Activated T-cell treated with anti-CD3 and anti-CD28 coated beads for 4 hours (primary cell): ENCODE measurements around the gene DENND4B.

Experiments
- DNase-seq: peaks from one replicate; pipeline ENCODE4 v3.0.0-alpha.2; 2020

The DENND4B gene

DNA sequence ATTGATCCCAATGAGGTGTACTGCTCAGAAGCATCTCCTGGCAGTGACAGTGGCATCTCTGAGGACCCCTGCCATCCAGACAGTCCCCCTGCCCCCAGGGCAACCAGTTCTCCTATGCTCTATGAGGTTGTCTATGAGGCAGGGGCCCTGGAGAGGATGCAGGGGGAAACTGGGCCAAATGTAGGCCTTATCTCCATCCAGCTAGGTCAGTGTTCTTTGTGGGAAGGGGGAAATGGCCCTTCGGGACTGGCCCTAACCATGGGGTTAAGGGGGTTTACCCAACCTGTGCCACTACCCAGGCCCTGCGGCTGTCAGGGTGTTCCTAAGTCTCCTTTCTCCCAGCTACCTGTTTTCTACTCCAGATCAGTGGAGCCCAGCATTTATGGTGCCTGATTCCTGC is 22.5 kb upstream of the DENND4B start:
- DNase-seq, result no peak

DNA sequence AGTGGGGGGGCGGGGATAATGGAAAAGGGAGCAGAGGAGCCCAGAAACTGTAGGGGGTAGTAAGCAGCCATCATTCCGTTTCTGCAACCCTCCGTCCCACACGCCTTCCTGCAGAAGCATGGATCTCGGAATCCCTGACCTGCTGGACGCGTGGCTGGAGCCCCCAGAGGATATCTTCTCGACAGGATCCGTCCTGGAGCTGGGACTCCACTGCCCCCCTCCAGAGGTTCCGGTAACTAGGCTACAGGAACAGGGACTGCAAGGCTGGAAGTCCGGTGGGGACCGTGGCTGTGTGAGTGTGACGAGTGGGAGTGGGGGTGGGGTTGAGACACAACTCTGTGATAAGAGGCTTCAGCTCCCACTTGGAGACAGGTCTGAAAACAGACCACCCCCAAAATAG is 21.9 kb upstream of the DENND4B start:
- no peak for DNase-seq

DNA sequence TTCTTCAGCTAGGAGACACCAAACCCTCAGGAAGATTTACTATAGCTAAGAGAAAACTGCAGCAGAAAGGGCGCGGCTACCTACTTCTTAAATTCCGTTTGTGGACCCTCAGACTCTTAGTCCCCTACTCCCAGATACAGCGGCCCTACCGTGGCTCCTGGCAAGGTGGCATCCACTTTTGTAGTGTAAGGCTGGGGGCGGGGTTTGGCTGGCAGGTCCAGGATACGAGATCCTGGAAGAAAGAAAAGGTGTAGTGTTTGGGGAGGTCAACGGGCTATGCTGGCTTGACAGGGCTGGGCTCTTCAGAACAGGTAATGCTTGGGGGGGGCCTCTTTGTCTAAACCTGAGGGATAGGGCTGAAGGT is 21.5 kb upstream of the DENND4B start:
- no peak for DNase-seq

DNA sequence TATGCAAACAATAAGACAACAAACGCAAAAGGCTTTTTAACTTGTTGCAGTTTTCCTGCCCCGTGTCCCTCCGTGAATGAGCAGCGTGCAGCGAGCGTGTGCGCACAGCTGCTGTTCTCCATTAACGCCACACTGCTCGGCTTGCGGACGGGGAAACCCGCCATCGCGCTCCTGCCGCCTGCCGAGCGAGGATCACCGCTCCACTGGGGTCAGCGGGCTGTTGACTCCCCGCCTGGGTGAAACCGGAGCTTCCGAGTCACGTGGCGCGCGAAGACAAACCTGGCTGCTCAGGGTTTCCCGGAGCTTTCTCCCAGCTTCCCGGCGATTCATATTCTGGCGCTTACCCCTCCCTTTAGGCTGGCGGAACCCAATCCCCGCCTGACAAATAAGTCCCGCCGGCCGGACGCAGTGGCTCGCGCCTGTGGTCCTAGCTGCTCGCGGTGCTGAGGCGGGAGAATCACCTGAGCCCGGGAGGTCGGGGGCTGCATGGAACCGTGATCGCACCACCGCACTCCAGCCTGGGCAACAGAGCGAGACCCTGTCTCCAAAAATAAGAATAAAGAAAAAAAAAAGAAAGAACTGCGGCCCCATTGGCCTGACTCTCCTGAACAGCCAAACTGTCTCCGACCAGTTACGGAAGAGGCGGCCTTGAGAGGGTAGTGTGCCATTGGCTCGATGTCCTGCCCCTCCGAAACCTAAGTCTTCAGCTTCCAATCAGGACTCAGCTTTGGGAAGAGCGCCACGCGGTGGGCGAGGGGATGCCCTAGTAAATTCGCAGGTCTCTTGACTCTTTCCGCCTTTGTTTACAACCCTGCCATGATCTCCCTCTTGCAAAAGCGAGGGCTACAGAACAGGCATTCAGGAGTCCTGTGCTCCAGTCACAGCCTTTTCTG is 20.8 kb upstream of the DENND4B start, which contains the start of gene CREB3L4:
Gene CREB3L4 (plus strand): TSS at position 796 of the 893 bp plus-strand sequence. CDS start 624 bp downstream, outside the sequence.
- peak; percentile 64 for DNase-seq

DNA sequence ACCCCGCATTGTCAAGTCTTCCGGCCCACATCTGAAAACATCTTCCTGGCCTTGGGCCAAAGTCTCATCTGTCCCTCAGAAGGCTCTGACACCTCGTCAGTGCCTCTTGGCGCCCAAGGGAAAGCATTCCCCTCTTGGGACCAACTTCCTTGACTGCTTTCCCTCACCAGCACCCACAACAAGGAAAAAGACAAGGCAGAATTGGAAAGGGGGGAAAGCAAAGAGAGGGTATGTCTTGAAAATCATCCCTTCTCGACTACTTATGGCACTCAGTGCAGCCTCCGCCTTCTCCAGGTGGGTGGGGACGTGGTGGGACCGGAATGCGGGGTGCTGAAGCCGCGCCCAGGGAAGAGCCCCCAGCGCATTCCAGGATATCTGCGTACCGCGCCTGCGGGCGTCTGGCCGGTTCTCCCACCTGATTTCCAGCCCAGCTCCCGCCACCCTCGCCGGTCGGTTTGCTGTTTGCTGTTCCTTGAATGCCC is 17.4 kb upstream of the DENND4B start:
- DNase-seq, result no peak

DNA sequence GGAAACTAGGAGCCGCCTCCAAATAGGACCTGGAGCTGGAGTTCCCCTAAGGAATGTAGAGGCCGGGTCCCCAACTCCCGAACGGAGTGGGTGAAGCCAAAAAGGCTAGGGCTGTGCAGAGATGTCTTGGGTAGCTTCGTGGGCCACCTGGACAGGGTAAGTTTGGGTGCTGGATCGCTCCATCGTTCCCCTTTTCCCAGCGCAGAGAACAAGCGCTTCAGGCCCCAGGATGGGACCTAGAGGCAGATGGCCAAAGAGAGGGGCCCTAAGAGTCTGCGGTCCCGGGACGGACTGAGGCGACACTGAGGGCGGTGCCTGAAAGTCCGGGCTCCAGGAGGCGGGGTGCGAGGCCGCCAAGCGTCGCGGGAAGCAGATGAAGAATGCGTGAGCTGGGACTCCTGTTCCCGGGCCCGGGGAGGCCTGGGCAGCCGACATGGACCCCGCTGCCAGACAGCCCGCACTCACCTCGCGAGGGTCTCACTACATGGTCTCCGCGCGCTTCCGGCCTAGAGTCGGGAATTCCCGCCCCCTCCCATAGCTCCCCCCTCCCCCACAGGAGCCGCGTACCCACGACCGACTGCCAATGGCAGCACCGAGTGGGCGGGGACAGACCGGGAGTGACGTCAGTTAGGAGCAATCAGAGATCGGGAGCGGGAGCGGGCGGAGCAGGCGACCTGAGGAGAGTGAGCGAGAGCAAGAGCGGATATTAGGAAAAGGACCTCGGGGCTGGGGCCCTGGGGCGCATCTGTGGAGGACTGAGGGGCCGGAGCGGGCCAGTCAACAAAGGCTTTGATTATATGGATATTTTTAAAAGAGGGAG is 16.7 kb upstream of the DENND4B start, which contains the start of gene SLC39A1:
Gene SLC39A1 (minus strand): TSS at position 508 of the 820 bp plus-strand sequence. CDS start 822 bp downstream, outside the sequence.
- peak; percentile 94 for DNase-seq

DNA sequence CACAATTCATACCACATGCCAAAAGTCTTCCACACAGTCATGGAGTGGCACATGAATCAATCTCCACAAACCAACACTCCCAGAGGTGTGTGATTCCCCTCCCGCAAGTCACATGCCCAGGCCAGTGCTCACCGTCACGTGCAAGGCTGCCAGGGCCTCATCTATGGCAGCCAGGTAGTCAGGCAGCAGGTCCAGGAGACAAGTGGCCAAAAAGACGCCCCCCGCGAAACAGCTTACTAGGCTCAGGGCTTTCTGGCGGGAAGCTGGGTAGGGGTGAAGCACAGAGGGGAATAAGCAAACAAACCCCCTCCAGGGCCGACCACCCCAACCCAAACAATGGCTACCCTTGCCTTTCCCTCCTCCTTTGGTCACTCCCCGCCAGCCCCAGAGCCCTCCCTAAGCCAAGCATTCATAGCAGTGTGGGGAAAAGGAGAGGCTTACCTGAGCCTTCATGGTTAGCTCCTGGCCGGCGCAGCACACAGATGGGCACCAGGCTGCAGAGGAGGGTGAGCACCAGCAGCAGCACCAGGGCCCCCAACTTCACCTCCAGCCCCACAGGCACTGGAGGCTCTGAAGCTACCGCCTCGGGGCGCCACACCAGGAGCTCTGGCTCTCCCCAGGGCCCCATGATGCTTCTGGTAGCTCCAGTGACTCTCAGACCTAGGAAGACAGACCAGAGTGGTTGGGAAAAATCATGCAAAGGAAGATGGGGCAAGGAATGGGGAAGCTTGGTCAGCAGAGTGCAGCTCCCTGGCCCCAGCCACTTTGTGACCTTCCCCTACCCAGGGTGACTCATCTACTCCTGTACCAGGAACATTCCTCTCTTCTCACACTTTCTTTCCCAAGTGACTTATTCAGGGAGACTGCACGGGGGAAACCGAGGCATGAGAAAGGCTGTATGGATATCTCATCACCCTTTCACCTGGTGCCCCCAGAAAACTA is 15.8 kb upstream of the DENND4B start:
- no peak for DNase-seq

DNA sequence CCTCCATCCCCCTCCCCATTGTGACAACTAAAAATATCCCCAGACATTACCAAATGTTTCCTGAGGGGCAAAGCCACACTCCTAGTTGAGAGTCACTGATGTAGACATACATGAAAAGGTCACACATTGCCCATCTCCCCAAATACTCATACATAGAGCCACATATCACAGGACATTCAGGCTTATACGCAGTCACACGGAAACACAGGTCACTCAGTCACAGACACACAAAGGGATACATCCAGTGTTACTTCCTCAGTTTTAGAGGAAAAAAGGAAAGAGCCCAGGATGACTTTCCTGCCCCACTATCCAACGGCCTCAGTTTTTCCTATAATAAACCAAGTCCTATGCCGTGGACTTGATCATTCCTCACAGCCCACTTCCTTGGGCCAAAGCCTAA is 14.9 kb upstream of the DENND4B start:
- DNase-seq, result no peak

DNA sequence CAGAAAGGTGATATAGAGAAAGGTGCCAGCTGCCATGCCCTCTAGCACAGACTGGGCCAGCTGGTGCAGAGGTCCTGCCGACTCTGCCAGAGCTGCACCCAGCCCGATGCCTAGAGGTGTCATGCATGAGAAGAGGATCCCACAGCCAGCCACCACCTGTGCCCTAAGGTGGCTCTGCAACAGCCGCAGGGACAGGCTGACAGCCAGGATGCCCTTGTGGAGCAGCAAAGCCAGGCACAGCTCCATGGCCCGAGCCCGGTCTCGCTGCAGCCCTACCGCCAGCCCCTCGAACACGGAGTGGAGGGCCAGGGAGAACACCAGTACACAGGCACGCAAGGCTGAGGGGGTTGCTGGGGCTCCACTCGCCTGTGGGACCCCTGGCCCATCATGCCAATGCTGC is 13.7 kb upstream of the DENND4B start:
- no peak for DNase-seq

DNA sequence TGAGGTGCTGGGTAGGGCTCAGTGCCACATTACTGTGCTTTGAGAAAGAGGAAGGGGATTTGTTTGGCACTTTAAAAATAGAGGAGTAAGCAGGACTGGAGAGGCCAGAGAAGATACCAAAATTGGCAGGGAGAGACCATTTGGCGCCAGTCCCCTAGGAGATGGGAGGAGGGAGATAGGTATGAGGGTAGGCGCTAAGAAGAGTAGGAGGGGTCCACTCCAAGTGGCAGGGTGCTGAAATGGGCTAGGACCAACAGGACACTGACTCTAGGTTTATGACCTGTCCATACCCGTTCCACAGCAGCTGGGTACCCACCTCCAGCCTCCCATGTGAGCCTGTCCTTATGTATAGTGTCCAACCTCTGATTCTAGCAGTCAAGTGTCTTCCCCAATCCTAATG is 12.9 kb upstream of the DENND4B start:
- no peak for DNase-seq

DNA sequence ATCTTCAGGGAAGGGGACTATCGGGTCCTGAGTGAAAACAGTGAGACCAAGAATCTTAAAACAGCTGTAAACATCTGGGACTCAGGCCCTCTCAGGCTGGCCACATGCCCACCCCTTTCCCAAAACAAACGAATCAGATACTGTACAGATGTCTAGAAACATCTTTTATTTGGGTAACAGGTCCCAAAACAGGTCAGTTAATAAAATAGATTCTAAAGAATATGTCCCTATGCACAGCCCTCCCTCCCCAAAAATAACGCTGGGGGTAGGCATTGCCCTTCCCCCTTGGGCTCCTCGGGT is 12.4 kb upstream of the DENND4B start:
- DNase-seq, result no peak

DNA sequence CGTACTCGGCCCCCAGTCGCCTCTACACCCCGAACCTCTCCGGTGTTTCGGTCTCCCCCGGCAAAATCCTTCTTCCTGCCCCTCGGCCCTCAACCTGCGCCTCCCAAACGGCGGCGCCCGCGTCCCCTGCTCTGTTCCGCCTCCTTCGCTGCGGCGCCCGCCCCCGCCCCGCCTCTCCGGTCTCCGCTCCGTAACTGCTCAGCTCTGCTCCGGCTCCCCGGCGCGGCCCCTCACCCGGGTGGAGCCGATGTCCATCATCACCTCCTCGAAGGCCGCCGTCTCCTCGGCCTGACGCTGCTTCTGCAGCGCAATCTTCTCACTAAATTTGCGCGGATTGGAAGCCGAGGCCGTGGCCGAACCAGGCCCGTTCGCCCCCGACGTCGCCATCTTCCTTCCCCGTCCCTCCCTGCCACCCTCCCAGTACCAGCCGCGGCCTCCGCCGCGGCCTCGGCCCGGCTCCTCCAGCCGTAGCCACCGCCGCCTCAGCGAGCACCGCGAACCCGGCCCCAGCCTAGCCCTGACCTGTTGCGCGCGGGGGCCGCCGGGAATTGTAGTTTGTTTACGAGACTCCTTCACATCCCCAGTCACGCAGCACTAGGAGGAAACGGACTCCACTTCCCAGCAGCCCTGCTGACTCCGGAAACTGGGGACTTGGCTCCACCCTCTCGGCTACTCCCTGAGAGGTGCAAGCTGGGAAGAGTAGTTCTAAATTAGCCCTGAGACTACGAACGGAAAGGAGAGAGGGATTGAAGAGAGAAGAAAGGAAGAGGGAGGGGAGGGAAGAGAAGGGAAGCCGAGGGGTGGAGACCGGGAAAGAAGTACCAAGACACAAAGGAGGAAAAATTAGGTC is 11.8 kb upstream of the DENND4B start, which contains the start of gene CRTC2:
Gene CRTC2 (minus strand): TSS at position 502 of the 850 bp plus-strand sequence. CDS start 115 bp downstream, at position 387.
- peak; percentile 97 for DNase-seq

DNA sequence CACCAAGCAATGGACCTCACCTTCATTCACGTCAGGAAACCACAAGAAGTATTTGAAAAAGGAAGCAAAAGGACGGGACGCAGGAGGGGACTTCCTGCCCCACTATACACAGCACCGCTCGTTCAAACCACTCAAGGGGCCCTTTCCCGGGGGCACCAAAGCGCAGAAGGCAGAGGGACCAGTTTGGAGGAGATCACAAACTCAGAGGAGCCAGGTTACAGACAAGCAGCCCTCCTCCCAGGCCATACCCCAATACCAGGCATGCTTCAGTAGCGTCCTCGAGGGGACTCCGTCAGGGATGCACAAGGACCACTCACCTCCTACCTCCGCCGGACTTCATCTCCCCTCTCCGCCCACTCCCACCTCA is 11.2 kb upstream of the DENND4B start:
- no peak for DNase-seq

DNA sequence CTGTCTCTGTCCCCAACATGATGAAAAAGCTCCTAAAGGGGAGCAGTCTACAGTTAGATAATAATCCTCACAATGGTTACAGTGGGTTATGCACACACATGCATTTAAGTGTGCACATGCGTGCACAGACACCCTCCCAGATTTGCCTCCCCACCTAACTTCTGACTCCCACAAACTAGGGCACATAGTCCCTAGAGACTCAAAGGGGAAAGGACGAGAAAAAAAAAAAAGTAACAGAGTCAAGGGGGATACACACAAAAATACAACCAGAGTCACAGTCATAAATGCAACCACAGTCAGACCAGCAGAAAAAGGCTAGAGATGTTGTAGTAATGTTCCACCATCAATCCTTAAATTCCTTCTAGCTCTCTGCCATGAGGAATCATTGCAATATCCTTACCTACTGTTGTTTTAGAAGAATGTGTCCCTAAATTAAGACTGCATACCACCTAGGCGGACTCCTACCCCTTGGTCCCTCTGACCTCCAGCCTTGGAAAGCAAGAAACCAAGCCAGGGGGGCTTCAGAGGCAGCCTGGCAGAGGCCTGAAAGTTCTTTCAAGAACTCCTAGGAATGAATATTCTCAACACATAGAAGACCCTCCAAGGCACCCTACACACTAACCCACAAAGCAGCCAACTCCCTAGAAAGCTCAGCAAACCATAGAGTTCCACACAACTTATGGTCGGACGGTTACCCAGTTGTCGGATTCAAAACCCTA is 10.6 kb upstream of the DENND4B start:
- DNase-seq, result no peak

DNA sequence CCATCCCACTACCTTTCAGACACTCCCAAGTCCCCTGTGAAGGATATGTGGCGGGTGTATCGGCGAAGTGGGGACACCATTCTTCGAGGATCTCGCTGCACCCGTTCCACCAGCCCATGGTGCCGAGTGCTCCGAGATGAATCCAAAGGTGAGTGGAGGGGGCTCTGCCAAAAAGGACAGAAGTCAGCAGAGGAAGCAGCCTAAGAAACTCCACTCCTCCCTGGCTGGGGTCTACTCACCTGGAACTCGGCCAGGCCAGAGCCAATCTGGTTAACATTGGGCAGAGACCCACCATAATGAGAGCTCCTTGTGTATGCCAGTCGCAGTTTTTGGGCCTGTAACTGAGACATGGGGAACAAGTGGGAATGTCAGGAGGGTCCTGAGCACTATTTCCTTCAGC is 8.3 kb upstream of the DENND4B start:
- no peak for DNase-seq

DNA sequence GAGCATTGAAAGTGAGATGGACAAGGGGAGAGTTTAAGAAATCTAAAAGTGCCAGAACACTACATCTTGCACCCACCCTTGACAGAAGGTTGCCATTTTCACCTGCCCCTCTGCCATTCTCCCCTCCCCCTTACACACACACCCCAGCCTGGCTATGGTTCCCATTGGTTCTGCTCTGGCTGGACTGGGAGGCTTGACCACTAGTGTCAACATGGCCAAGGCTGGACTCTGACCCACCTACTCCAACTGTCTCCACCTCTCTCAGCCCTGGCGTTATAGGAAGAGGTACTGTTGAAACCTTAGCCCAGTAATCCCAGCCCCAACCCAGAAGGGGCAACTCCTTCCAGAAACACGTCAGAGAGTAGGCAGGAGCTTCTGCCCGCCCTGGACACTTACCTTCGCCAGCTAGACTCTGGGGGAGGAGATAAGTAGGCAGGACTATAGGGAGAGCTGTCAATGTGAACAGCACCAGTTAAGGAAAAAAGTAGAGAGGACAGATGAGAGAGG is 7.4 kb upstream of the DENND4B start:
- no peak for DNase-seq

DNA sequence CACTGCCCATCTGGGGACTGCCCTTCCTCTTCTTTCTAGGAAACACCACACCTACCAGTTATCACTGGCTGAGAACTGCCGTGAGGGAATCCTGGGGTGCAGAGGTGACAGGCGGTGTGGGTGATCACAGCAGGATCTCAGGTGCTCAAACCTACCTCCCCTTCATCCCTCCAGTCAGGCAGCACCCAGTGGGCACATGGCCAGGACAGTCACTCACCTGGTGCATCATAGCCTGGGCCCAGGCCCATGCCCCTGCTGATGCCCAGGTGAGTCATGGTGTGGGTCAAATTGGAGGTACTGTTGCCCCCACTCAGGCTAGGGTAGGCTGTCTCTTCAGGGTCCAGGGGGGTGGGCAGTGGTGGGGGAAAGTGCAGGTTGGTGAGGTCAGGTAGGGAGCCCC is 5.3 kb upstream of the DENND4B start:
- DNase-seq, result no peak

DNA sequence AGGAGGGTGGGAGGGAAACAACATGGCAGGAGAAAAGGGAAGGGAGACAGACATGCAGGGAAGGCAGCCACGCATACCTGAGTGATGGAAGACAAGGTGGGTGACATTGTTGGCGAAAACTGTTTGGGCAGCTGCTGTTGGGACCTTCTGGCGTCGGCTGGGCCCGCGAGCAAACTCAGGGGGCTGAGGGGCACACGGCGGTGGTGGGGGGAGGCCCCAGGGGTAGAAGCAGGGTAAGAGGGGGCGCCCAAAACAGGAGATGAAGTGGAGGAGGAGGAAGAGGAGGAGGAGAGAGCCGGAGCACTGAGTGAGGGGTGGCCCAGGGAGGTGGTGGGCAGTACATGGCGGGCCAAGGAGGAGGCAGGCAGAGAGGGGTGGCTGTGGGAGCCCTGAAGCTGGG is 4.7 kb upstream of the DENND4B start:
- no peak for DNase-seq

DNA sequence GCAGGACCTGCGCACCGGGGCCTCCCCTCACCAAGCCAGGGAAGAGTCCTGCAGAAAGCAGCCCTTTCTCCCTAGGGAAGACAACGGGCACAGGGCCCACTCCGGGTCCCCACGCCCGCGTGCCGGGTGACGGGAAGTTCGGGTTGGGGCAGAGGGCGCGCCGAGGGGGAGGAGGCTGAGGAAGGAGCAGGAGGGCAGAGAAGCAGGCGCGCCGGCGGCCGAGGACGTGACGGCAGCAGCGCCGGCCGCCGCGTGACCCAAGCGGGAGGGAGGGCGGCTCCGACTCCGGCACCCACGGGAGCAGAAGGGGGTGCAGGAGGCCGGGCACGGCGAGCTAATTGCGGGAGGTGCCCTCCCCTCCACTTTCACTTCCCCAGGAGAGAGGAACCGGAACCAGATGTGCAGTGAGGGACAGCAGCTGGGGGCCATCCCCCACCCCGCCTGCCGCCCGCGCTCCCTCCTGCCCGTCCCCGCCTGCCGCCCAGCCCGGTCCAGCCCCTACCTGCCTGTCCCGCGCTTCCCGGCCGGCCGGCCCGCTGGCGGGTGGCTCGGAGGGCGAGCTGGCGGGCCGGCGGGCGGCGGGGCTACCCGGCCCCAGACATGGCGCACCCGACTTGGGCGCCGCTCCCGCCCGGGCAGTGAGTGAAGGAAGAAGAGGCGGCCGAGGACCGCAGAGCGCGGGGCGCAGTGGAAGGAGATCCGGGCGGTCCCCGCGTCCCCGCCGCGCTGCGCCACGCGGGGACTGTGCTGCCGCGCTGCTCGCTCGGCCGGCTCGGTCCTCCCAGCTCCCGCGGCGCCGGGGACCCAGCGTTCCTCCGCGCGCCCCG is 510 bp downstream of the DENND4B start:
- peak; percentile 50 for DNase-seq
